GM12865 (cell line): ENCODE measurements around the gene NUP133.

Source experiments
- DNase-seq: peaks from one replicate; pipeline ENCODE4 v3.0.0; 2010; ENCODE audit warnings: low read depth
- H3K4me3 ChIP-seq: 2 replicates; pipeline ENCODE4 v1.5.1; 2011; ENCODE audit warnings: mild to moderate bottlenecking, low read depth, low read length, control low read depth
- TF ChIP-seq, protein P1 (sequence below): IDR thresholded peaks from 2 replicates; pipeline ENCODE4 v1.5.1; 2011; ENCODE audit warnings: low read length, control low read depth, low read depth, inconsistent platforms; ENCODE audit not compliant: insufficient read depth; ENCODE audit errors: missing control alignments

NUP133 gene

DNA sequence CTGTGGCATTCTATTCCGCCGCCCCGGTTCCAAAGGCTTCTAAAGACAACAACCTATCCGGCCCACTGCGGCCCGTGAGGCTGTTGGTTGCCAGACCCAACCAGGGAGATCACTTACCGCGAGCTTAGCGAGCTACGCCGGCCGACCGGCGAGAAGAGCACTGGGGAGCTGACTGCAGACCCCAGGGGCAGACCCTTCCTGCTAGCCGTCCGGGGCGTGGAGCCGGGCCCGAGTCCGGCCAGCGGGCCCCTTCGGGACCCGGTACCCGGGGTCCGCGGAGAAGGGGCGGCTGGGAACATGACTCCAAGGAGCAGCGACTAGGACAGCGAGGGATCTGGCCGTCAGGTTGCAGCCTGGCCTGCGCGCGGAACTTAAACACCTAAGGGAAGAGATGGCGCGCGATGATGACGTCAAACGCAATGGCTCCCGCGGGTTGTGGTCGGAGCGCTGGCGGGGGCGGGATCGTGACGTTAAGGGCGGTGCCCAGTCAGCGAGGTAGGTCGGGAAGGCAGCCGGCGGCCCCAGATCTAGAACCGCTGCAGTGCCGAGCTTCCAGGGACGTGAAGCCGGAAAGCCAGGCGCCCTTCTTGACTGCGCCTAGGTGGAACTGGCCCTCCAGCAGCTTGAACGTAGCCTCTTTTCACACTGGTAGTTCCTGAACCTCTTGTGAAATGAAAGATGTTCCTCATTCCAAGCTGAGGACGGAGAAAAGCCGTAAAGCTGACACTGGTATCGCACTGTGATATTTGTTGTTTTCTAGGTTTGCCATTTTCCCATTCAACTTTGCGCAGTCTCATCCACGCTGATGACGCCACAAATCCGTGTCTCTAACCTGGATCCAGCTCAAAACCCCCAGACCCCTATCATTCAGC is at the start of gene NUP133:
TSS of gene NUP133 (minus strand) at position 391 of the 872 bp plus-strand sequence. CDS start at position 299, 92 bp downstream.
- TF ChIP-seq, protein P1, sequence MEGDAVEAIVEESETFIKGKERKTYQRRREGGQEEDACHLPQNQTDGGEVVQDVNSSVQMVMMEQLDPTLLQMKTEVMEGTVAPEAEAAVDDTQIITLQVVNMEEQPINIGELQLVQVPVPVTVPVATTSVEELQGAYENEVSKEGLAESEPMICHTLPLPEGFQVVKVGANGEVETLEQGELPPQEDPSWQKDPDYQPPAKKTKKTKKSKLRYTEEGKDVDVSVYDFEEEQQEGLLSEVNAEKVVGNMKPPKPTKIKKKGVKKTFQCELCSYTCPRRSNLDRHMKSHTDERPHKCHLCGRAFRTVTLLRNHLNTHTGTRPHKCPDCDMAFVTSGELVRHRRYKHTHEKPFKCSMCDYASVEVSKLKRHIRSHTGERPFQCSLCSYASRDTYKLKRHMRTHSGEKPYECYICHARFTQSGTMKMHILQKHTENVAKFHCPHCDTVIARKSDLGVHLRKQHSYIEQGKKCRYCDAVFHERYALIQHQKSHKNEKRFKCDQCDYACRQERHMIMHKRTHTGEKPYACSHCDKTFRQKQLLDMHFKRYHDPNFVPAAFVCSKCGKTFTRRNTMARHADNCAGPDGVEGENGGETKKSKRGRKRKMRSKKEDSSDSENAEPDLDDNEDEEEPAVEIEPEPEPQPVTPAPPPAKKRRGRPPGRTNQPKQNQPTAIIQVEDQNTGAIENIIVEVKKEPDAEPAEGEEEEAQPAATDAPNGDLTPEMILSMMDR: no peak
- peak within 1 kb of the TSS; percentile 80 for H3K4me3 ChIP-seq
- DNase-seq: peak; percentile 98

DNA sequence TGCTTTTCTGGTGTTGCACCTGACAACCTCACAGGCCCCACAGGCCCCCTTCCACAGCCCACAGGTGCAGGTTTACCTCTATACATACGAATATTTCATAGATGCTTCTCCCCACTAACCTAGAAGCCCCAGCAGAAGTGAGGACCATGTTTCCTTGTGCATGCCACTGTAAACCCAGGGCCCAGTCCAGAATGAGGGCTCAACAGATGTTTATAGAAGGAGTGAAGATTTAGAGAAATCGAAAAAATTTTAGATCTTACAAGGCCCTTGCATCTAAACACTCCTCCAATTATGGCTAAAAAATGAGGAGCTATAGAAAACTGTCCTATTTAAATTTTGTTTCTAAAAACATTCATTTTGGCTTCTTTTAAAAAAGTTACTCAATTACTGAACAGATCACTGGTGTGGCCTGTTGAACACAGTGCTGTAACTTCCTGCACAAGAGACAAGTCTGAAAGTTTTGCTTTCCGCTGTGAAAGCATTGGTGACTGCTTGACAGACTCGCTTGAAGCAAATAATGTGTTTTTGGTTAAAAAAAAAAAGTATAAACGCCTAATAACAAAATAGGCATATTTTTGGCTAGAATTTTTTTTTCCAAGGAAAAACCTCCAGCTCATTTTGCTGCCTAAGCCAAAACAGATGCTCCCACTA is 49.2 kb upstream of the NUP133 start:
- TF ChIP-seq, protein P1: no peak
- peak overlapping the region; percentile 94 for H3K4me3 ChIP-seq
- DNase-seq: peak; percentile 75

DNA sequence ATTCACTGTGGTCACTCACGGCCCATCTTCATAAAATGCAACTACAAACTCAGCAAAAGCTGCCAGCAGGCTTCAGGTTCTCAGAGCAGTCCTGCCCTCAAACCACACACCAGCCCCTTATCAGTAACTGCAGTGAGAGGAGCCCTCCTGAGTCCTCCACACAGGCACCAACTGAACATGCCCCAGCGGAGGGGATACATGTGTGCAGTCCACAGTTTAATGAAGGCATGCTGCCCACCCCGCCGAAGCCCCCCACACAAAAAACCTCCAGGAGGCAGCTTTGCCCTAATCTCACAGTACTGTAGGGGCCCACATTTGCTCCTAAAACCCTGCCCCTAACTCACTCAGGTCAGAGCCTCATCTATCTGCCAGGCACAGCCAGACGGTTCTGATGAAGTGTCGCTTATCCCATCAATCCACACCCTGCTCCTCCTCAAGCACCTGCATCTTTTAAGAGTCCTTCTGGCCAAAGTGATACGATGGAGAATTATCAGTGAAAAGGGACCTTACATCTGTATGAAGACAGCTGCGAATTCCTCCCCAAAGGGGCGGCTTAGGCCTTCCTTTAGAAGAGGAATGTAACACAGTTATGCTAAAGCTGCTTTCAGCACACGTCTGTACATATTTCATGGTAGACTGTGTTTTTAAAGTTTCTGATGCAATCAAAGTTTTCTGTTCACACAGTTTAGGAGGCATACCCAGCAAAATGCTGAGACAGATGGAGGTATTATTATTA is 46.9 kb upstream of the NUP133 start:
- no peak for DNase-seq
- TF ChIP-seq, protein P1: no peak
- no peak overlapping the region for H3K4me3 ChIP-seq

DNA sequence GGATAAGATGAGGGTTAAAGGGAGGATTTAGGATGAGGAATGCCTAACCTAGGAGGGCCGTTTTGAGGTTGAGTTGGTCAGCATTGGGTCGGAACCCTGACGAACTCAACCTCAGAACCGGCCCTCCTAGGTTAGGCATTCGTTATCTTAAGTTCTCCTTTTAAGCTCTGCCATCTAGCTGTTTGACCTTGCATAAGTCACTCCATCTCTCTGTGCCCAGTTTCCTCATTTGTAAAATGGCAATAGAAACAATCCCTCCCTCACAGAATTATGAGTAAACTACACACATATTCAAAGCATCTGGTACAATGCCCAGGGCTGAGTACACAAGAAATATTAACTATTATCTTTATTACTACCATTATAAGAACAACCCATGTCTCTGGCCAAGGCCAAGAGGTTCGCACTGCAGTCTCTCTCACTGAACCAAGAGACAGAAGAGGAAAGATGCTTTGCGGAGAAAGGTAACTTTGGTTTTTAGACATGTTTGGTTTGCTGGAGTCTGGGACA is 45.5 kb upstream of the NUP133 start:
- TF ChIP-seq, protein P1: no peak
- no peak for DNase-seq
- no peak overlapping the region for H3K4me3 ChIP-seq

DNA sequence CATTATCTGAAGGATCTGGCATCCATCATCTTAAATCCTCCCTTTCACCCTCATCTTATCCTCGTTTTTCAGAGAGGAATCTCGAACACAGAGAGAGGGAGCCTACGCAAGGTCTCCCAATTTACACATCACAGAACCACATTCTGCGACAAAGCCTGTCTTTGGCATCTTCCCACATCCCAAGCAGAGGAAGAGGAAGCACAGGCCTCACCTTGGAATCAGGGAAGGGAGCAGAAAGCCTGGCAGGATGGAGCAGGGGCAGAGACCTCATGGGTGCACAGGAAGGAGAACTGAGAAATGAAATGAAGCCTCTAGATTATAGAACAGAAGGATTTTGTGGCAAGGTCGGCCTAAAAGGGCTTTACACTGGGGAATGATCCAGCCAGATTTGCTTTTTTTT is 44.6 kb upstream of the NUP133 start:
- TF ChIP-seq, protein P1: no peak
- H3K4me3 ChIP-seq: no peak overlapping the region
- DNase-seq: no peak

DNA sequence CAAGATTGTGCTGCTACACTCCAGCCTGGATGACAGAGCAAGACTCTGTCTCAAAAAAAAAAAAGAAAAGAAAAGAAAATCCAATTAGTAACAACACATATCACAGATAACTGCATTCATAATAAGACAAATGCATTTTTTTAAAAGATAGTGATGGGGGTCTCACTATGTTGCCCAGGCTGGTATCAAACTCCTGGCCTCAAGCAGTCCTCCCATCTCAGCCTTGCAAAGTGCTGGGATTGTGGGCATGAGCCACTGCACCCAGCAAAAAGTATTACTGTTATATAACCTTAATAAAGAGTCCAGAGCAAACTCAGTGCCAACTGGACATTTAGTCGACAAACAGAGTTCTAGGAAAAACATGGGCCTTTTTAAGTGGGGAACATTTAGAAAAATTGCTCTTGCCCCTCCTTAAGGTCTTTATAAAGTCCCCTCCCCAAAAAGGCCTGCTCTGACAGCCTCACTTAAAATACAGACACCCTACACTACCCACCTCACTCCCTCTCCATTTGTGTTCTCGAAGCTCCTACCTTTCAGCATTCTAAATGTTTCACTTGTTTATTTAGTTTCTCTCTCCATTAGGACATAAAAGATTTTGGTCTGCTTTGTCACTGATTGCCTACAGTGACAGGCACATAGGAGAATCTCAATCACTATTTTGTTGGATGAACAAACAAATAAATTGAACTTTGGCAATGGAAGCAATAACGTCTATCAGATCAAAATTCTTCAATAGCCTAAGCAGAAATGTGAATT is 42.8 kb upstream of the NUP133 start:
- no peak overlapping the region for H3K4me3 ChIP-seq
- no peak for DNase-seq
- TF ChIP-seq, protein P1: no peak
